Measurements from ENCODE around the gene GABRB3.

The GABRB3 gene

GRCh38 chr15:26644948-26645347 lies 127.9 kb downstream of the GABRB3 start:
- TF ChIP-seq EZH2phosphoT487 (IDR thresholded peaks at IDR 0.05; ENCODE audit: borderline replicate concordance, low read length): no peak
- TF ChIP-seq, protein P1, sequence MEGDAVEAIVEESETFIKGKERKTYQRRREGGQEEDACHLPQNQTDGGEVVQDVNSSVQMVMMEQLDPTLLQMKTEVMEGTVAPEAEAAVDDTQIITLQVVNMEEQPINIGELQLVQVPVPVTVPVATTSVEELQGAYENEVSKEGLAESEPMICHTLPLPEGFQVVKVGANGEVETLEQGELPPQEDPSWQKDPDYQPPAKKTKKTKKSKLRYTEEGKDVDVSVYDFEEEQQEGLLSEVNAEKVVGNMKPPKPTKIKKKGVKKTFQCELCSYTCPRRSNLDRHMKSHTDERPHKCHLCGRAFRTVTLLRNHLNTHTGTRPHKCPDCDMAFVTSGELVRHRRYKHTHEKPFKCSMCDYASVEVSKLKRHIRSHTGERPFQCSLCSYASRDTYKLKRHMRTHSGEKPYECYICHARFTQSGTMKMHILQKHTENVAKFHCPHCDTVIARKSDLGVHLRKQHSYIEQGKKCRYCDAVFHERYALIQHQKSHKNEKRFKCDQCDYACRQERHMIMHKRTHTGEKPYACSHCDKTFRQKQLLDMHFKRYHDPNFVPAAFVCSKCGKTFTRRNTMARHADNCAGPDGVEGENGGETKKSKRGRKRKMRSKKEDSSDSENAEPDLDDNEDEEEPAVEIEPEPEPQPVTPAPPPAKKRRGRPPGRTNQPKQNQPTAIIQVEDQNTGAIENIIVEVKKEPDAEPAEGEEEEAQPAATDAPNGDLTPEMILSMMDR (IDR thresholded peaks at IDR 0.05; ENCODE audit: low read depth, low read length, poor library complexity, severe bottlenecking): no peak
- Histone ChIP-seq H3K36me3 (ENCODE audit: control insufficient read depth, low read length) (no peaks in the 10 kb centered on the region), H3K4me1 (ENCODE audit: control insufficient read depth, low read length) (no peaks in the 10 kb centered on the region), H3K9me3 (ENCODE audit: control insufficient read depth, insufficient read depth, low read length) (peaks cover 36% of the 10 kb centered on the region; the same call in 1 of the 2 replicates), H3K27ac (ENCODE audit: low read depth, low read length) (no peak overlapping the region), H3K27me3 (ENCODE audit: control insufficient read depth, low read length) (no peaks in the 10 kb centered on the region), H3F3A (ENCODE audit: control insufficient read depth, insufficient read depth) (no peaks in the 10 kb centered on the region), H3K4me3 (ENCODE audit: low read length) (no peak overlapping the region), H4K20me1 (ENCODE audit: control insufficient read depth, insufficient read depth, low read depth, low read length) (no peaks in the 10 kb centered on the region), H3K79me2 (ENCODE audit: control insufficient read depth, low read length) (no peaks in the 10 kb centered on the region), H3K4me2 (ENCODE audit: low read length) (no peak overlapping the region), H3K9me2 (replicated peaks; ENCODE audit: control insufficient read depth, low read length) (no peaks in the 10 kb centered on the region)

DNA sequence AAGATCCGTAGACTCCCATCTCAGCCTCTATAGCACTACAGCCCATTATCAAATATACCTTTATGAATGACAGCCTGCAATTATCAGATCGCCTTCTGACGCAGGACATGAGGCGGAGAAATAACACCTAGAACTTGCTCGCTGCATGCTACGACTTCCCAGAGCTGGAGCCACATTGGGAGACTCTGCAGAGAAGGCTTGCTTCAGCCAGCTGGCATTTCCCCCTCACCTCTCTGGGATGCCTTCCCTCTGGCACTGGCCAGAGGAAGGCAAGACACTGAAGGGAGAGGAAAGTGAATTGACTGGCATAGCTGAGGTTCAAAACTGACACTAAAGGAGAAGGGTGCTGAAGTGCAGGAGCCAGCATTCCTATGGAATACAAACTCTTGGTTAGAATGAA lies 131.7 kb downstream of the GABRB3 start:
- TF ChIP-seq EZH2phosphoT487 (IDR thresholded peaks at IDR 0.05; ENCODE audit: borderline replicate concordance, low read length): no peak
- TF ChIP-seq, protein P1 (IDR thresholded peaks at IDR 0.05; ENCODE audit: low read depth, low read length, poor library complexity, severe bottlenecking): no peak
- H3K9me3 ChIP-seq (ENCODE audit: control insufficient read depth, insufficient read depth, low read length): peaks cover 48% of the 10 kb centered on the region; the same call in 1 of the 2 replicates
- H3K4me1 ChIP-seq (ENCODE audit: control insufficient read depth, low read length): no peaks in the 10 kb centered on the region
- H3K27ac ChIP-seq (ENCODE audit: low read depth, low read length): no peak overlapping the region
- H3K36me3 ChIP-seq (ENCODE audit: control insufficient read depth, low read length): no peaks in the 10 kb centered on the region
- H3K27me3 ChIP-seq (ENCODE audit: control insufficient read depth, low read length): no peaks in the 10 kb centered on the region
- H3K4me3 ChIP-seq (ENCODE audit: low read length): no peak overlapping the region
- H3F3A ChIP-seq (ENCODE audit: control insufficient read depth, insufficient read depth): no peaks in the 10 kb centered on the region
- no peak overlapping the region for H3K4me2 ChIP-seq (ENCODE audit: low read length)
- no peaks in the 10 kb centered on the region for H3K9me2 ChIP-seq (replicated peaks; ENCODE audit: control insufficient read depth, low read length)
- H4K20me1 ChIP-seq (ENCODE audit: control insufficient read depth, insufficient read depth, low read depth, low read length): no peaks in the 10 kb centered on the region
- no peaks in the 10 kb centered on the region for H3K79me2 ChIP-seq (ENCODE audit: control insufficient read depth, low read length)

GRCh38 chr15:26640601-26641000 lies 132.3 kb downstream of the GABRB3 start:
- Histone ChIP-seq H3K79me2 (ENCODE audit: control insufficient read depth, low read length) (no peaks in the 10 kb centered on the region), H3K9me3 (ENCODE audit: control insufficient read depth, insufficient read depth, low read length) (peaks cover 48% of the 10 kb centered on the region; the same call in 1 of the 2 replicates), H3K4me1 (ENCODE audit: control insufficient read depth, low read length) (no peaks in the 10 kb centered on the region), H3K4me2 (ENCODE audit: low read length) (no peak overlapping the region), H3F3A (ENCODE audit: control insufficient read depth, insufficient read depth) (no peaks in the 10 kb centered on the region), H3K4me3 (ENCODE audit: low read length) (no peak overlapping the region), H3K9me2 (replicated peaks; ENCODE audit: control insufficient read depth, low read length) (no peaks in the 10 kb centered on the region), H4K20me1 (ENCODE audit: control insufficient read depth, insufficient read depth, low read depth, low read length) (no peaks in the 10 kb centered on the region), H3K27me3 (ENCODE audit: control insufficient read depth, low read length) (no peaks in the 10 kb centered on the region), H3K27ac (ENCODE audit: low read depth, low read length) (no peak overlapping the region), H3K36me3 (ENCODE audit: control insufficient read depth, low read length) (no peaks in the 10 kb centered on the region)
- TF ChIP-seq, protein P1 (IDR thresholded peaks at IDR 0.05; ENCODE audit: low read depth, low read length, poor library complexity, severe bottlenecking): no peak
- TF ChIP-seq EZH2phosphoT487 (IDR thresholded peaks at IDR 0.05; ENCODE audit: borderline replicate concordance, low read length): no peak

All from DOHH2 (cell line).